ENCODE results near the gene GALNT13. TPM values are rescaled to one million over a fixed set of nuclear protein-coding genes. Genes with fewer than 3 reads are reported as not detected.

GALNT13 gene
- total and polyA plus RNA-seq, 2 donors (not counting 1 experiment from before 2014, with no cell fraction given), result not detected

- H3K27me3 Mint-ChIP-seq, result no peaks in the 10 kb centered on the region
- no peak overlapping the region for H3K9ac ChIP-seq (ENCODE audit: low read length)
- no peaks in the 10 kb centered on the region for H3K79me2 ChIP-seq (ENCODE audit: control insufficient read depth, insufficient read depth, low read length)
- H3K36me3 ChIP-seq (replicated peaks in 1 of 2; ENCODE audit: control extremely low read depth in 1 of 2, control insufficient read depth in 1 of 2, extremely low read depth in 1 of 2, insufficient read depth in 2 of 2, low read length in 1 of 2), result no peaks in the 10 kb centered on the region
- DNase-seq (no peak), ATAC-seq (ENCODE audit: low read depth) (no peak)
- H3K27ac ChIP-seq (ENCODE audit: low read length in 2 of 2), result no peak overlapping the region
- H2AFZ ChIP-seq (ENCODE audit: insufficient read depth, low read depth, low read length, poor library complexity, severe bottlenecking), result no peak overlapping the region
- H3K4me3 ChIP-seq (ENCODE audit: control extremely low read depth in 1 of 5, extremely low read depth in 1 of 5, insufficient read depth in 1 of 5, low read depth in 2 of 5, low read length in 4 of 5), result no peak overlapping the region
- ChIA-PET POLR2A (no interaction called here), CTCF (no interaction called here)
- no CpG with 5 or more reads among the region's 2 CpGs for WGBS (ENCODE audit: insufficient coverage)
- H3K27me3 ChIP-seq (replicated peaks in 1 of 4; ENCODE audit: control extremely low read depth in 1 of 4, control insufficient read depth in 3 of 4, insufficient read depth in 4 of 4, low read length in 3 of 4), result no peaks in the 10 kb centered on the region
- H3K4me2 ChIP-seq (replicated peaks; ENCODE audit: low read depth, low read length, poor library complexity, severe bottlenecking), result no peak overlapping the region
- H3K9me3 ChIP-seq (ENCODE audit: control extremely low read depth in 1 of 3, control insufficient read depth in 2 of 3, insufficient read depth in 1 of 3, low read length in 2 of 3), result peaks cover 0 to 5% (median 0%) of the 10 kb centered on the region in 3 donors
- intact Hi-C loops (cut with micrococcal nuclease), result no loop called here
- H3K9me3 Mint-ChIP-seq (ENCODE audit: insufficient read depth), result no peaks in the 10 kb centered on the region
- TF ChIP-seq CTCF (IDR thresholded peaks at IDR 0.05) (no peak), EZH2 (IDR thresholded peaks at IDR 0.05; ENCODE audit: borderline replicate concordance, insufficient read depth, low read depth, low read length, poor library complexity, severe bottlenecking) (no peak)
- no peak overlapping the region for H3K4me3 Mint-ChIP-seq
- H3K27ac Mint-ChIP-seq, result no peak overlapping the region
- H3K4me1 Mint-ChIP-seq, result no peaks in the 10 kb centered on the region
- no peaks in the 10 kb centered on the region for H3K4me1 ChIP-seq (ENCODE audit: control insufficient read depth in 2 of 2, insufficient read depth in 2 of 2, low read length in 2 of 2)
- H4K20me1 ChIP-seq (ENCODE audit: control insufficient read depth, insufficient read depth, low read length, poor library complexity, severe bottlenecking), result no peaks in the 10 kb centered on the region
Observed at GRCh38 chr2:154481336-154481735, 609.6 kb downstream of the GALNT13 start.

- H3K9me3 ChIP-seq (ENCODE audit: control extremely low read depth in 1 of 3, control insufficient read depth in 2 of 3, insufficient read depth in 1 of 3, low read length in 2 of 3), result no peaks in the 10 kb centered on the region
- ATAC-seq (ENCODE audit: low read depth) (no peak), DNase-seq (no peak)
- CTCF ChIA-PET, result interaction anchor here (0.9 kb wide), 1 partner anchor 88 kb away, joined by 3 read pairs; no protein-coding TSS in a partner anchor
- Mint-ChIP-seq H3K27me3 (no peaks in the 10 kb centered on the region), H3K9me3 (ENCODE audit: insufficient read depth) (no peaks in the 10 kb centered on the region), H3K4me3 (no peak overlapping the region), H3K4me1 (no peaks in the 10 kb centered on the region), H3K27ac (no peak overlapping the region)
- WGBS (ENCODE audit: insufficient coverage), result 92% methylated on average over 2 of the region's 4 CpGs
- no peak overlapping the region for H2AFZ ChIP-seq (ENCODE audit: insufficient read depth, low read depth, low read length, poor library complexity, severe bottlenecking)
- no peak overlapping the region for H3K9ac ChIP-seq (ENCODE audit: low read length)
- H3K79me2 ChIP-seq (ENCODE audit: control insufficient read depth, insufficient read depth, low read length), result no peaks in the 10 kb centered on the region
- no peak overlapping the region for H3K4me2 ChIP-seq (replicated peaks; ENCODE audit: low read depth, low read length, poor library complexity, severe bottlenecking)
- H3K36me3 ChIP-seq (replicated peaks in 1 of 2; ENCODE audit: control extremely low read depth in 1 of 2, control insufficient read depth in 1 of 2, extremely low read depth in 1 of 2, insufficient read depth in 2 of 2, low read length in 1 of 2), result no peaks in the 10 kb centered on the region
- intact Hi-C loops (cut with micrococcal nuclease), result no loop called here
- H3K27me3 ChIP-seq (replicated peaks in 1 of 4; ENCODE audit: control extremely low read depth in 1 of 4, control insufficient read depth in 3 of 4, insufficient read depth in 4 of 4, low read length in 3 of 4), result no peaks in the 10 kb centered on the region
- H3K27ac ChIP-seq (ENCODE audit: low read length in 2 of 2), result no peak overlapping the region
- TF ChIP-seq CTCF (IDR thresholded peaks at IDR 0.05), result no peak
- TF ChIP-seq EZH2 (IDR thresholded peaks at IDR 0.05; ENCODE audit: borderline replicate concordance, insufficient read depth, low read depth, low read length, poor library complexity, severe bottlenecking), result no peak
- H3K4me1 ChIP-seq (ENCODE audit: control insufficient read depth in 2 of 2, insufficient read depth in 2 of 2, low read length in 2 of 2), result no peaks in the 10 kb centered on the region
- POLR2A ChIA-PET, result no interaction called here
- H4K20me1 ChIP-seq (ENCODE audit: control insufficient read depth, insufficient read depth, low read length, poor library complexity, severe bottlenecking), result no peaks in the 10 kb centered on the region
- no peak overlapping the region for H3K4me3 ChIP-seq (ENCODE audit: control extremely low read depth in 1 of 5, extremely low read depth in 1 of 5, insufficient read depth in 1 of 5, low read depth in 2 of 5, low read length in 4 of 5)
Observed at GRCh38 chr2:154484338-154485099, 612.8 kb downstream of the GALNT13 start.
